Measurements from ENCODE around the gene SYNE1. TPM values are rescaled to one million over a fixed set of nuclear protein-coding genes. Genes with fewer than 3 reads are reported as not detected.
"Not testable (repeated sequence)": the region's sequence is repeated elsewhere in the genome, so short reads cannot be mapped to it uniquely, and the experiment has no call there.

The SYNE1 gene
- total and polyA plus RNA-seq, 8 donors = 79.1 to 201 (median 104) TPM

DNA sequence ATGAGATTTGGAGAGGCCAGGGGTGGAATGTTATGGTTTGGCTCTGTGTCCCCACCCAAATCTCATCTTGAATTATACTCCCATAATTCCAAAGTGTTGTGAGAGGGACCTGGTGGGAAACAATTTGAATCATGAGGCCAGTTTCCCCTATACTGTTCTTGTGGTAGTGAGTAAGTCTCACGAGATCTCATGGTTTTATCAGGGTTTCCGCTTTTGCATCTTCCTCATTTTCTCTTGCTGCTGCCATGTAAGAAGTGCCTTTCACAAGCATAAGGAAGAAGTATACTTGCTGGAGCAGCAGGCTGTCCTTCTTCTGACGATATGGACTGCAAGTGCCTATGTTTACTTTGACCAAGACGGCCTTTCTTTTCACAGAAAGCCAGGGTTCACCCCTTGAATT is 559.2 kb downstream of the SYNE1 start:
- intact Hi-C loops (cut with DNase I) = no loop called here
- no peak for ATAC-seq
- Histone ChIP-seq H3K27me3 (no peaks in the 10 kb centered on the region), H3K4me3 (no peak overlapping the region), H3K4me1 (no peaks in the 10 kb centered on the region), H3K36me3 (no peaks in the 10 kb centered on the region), H3K9me3 (peaks cover 0 to 29% of the 10 kb centered on the region in 2 donors), H3K27ac (no peak overlapping the region)
- DNase-seq = no peak
- TF ChIP-seq, protein P1, sequence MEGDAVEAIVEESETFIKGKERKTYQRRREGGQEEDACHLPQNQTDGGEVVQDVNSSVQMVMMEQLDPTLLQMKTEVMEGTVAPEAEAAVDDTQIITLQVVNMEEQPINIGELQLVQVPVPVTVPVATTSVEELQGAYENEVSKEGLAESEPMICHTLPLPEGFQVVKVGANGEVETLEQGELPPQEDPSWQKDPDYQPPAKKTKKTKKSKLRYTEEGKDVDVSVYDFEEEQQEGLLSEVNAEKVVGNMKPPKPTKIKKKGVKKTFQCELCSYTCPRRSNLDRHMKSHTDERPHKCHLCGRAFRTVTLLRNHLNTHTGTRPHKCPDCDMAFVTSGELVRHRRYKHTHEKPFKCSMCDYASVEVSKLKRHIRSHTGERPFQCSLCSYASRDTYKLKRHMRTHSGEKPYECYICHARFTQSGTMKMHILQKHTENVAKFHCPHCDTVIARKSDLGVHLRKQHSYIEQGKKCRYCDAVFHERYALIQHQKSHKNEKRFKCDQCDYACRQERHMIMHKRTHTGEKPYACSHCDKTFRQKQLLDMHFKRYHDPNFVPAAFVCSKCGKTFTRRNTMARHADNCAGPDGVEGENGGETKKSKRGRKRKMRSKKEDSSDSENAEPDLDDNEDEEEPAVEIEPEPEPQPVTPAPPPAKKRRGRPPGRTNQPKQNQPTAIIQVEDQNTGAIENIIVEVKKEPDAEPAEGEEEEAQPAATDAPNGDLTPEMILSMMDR (IDR thresholded peaks at IDR 0.05) = no peak

- intact Hi-C loops (cut with DNase I); ATAC-seq; H3K27ac ChIP-seq; H3K4me1 ChIP-seq; H3K36me3 ChIP-seq; H3K27me3 ChIP-seq; H3K4me3 ChIP-seq; DNase-seq: not testable (repeated sequence)
- peaks cover 0 to 29% of the 10 kb centered on the region in 2 donors for H3K9me3 ChIP-seq
Measured at GRCh38 chr6:152076242-152076641, 560.9 kb downstream of the SYNE1 start.

DNA sequence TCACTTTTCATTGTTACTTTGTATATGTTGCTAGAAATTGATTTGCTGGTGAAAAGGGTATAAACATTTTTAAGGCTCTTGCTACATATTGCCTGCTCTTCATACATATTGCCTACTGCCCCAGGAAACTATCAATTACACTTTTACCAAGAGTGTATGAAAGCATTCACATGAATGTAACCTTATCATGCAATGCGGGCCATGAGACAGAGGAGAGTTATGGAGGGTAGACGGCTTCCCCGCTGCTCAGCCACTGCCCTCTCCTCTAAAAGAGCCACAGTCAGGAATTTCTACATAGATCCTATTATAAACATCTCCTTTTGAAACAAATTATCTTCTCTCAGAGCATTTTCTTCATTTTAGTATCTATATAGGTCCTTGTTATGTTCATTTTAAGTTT is 565.3 kb downstream of the SYNE1 start:
- Histone ChIP-seq H3K36me3 (no peaks in the 10 kb centered on the region), H3K27ac (no peak overlapping the region), H3K4me1 (no peaks in the 10 kb centered on the region), H3K27me3 (no peaks in the 10 kb centered on the region), H3K4me3 (no peak overlapping the region), H3K9me3 (peaks cover 0 to 17% of the 10 kb centered on the region in 2 donors)
- intact Hi-C loops (cut with DNase I) = no loop called here
- TF ChIP-seq, protein P1 (IDR thresholded peaks at IDR 0.05) = no peak
- no peak for ATAC-seq
- no peak for DNase-seq

Other genes with a start within 250 kb of the SYNE1 start
- gene MYCT1, start 60.5 kb upstream of the SYNE1 start, total RNA-seq = 10 to 100 TPM; 10.3 to 18.4 TPM
- 10 to 100 TPM; 31.9 to 40.7 (median 33.9) TPM for gene MYCT1, start 60.5 kb upstream of the SYNE1 start, polyA plus RNA-seq (ENCODE audit: insufficient read length in 6 of 6)
- gene VIP, start 113.4 kb upstream of the SYNE1 start, total RNA-seq = 1 to 10 TPM in 1 of 2 donors, under 1 TPM in 1; 0.23 to 1.4 TPM
- gene VIP, start 113.4 kb upstream of the SYNE1 start, polyA plus RNA-seq (ENCODE audit: insufficient read length in 6 of 6) = 1 to 10 TPM; 2.3 to 3.8 (median 3.1) TPM

All from left lung (tissue), 10 donors.